Ishikawa (cell line): ENCODE results near the gene HCRTR2.

ENCODE experiments used
- CEBPB ChIP-seq: IDR thresholded peaks from 2 replicates; pipeline ENCODE4 v1.6.1; 2012
- EGR1 ChIP-seq: IDR thresholded peaks from 2 replicates; pipeline ENCODE4 v1.6.1; 2012
- EP300 ChIP-seq: IDR thresholded peaks from 2 replicates; pipeline ENCODE4 v1.6.1; 2012; ENCODE audit warnings: borderline replicate concordance
- FOXM1 ChIP-seq: IDR thresholded peaks from 2 replicates; pipeline ENCODE4 v1.6.1; 2012; ENCODE audit warnings: low read depth, borderline replicate concordance
- NFIC ChIP-seq: IDR thresholded peaks from 2 replicates; pipeline ENCODE4 v1.6.1; 2012
- RAD21 ChIP-seq: IDR thresholded peaks from 2 replicates; pipeline ENCODE4 v1.6.1; 2012; ENCODE audit warnings: low read depth
- TAF1 ChIP-seq: IDR thresholded peaks from 2 replicates; pipeline ENCODE4 v1.6.1; 2012; ENCODE audit warnings: low read depth, mild to moderate bottlenecking
- TCF12 ChIP-seq: IDR thresholded peaks from 2 replicates; pipeline ENCODE4 v1.6.1; 2012; ENCODE audit warnings: low read depth
- YY1 ChIP-seq: IDR thresholded peaks from 2 replicates; pipeline ENCODE4 v1.6.1; 2012; ENCODE audit warnings: low read depth
- ZBTB7A ChIP-seq: IDR thresholded peaks from 2 replicates; pipeline ENCODE4 v1.6.1; 2012; ENCODE audit warnings: low read depth
- TF ChIP-seq, protein P1 (sequence below): IDR thresholded peaks from 2 replicates; pipeline ENCODE4 v1.6.1; 2012; ENCODE audit warnings: low read depth, mild to moderate bottlenecking
- TF ChIP-seq, protein P2 (sequence below): IDR thresholded peaks from 2 replicates; pipeline ENCODE4 v1.6.1; 2012
- TF ChIP-seq, protein P3 (sequence below): IDR thresholded peaks from 2 replicates; pipeline ENCODE4 v1.6.1; 2012

DNA sequence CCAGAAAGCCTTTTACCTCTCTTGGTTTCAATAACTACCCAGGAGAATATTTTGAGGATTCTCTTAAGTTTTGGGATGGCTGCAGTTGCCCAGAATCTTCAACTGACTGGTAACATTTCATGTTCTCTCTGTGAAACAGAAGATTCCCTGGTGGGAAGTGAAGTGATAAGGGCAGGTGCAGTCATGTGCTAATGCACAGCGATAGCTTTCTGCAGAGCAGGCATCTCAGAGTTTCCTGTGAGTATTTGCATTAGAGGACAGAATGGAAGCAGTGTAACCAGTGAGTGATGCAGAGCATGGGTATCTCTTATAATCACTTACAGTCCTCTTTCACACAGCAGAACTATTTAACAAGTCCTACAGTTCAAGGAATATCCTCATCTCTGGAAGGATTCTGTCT, 76.1 kb downstream of the HCRTR2 start:
- TF ChIP-seq EP300 (no peak), RAD21 (no peak), TCF12 (no peak), NFIC (no peak), FOXM1 (no peak), ZBTB7A (no peak), EGR1 (no peak), TAF1 (no peak), CEBPB (no peak), YY1 (no peak)
- TF ChIP-seq, protein P1, sequence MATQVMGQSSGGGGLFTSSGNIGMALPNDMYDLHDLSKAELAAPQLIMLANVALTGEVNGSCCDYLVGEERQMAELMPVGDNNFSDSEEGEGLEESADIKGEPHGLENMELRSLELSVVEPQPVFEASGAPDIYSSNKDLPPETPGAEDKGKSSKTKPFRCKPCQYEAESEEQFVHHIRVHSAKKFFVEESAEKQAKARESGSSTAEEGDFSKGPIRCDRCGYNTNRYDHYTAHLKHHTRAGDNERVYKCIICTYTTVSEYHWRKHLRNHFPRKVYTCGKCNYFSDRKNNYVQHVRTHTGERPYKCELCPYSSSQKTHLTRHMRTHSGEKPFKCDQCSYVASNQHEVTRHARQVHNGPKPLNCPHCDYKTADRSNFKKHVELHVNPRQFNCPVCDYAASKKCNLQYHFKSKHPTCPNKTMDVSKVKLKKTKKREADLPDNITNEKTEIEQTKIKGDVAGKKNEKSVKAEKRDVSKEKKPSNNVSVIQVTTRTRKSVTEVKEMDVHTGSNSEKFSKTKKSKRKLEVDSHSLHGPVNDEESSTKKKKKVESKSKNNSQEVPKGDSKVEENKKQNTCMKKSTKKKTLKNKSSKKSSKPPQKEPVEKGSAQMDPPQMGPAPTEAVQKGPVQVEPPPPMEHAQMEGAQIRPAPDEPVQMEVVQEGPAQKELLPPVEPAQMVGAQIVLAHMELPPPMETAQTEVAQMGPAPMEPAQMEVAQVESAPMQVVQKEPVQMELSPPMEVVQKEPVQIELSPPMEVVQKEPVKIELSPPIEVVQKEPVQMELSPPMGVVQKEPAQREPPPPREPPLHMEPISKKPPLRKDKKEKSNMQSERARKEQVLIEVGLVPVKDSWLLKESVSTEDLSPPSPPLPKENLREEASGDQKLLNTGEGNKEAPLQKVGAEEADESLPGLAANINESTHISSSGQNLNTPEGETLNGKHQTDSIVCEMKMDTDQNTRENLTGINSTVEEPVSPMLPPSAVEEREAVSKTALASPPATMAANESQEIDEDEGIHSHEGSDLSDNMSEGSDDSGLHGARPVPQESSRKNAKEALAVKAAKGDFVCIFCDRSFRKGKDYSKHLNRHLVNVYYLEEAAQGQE = no peak
- TF ChIP-seq, protein P2, sequence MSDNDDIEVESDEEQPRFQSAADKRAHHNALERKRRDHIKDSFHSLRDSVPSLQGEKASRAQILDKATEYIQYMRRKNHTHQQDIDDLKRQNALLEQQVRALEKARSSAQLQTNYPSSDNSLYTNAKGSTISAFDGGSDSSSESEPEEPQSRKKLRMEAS = no peak
- TF ChIP-seq, protein P3, sequence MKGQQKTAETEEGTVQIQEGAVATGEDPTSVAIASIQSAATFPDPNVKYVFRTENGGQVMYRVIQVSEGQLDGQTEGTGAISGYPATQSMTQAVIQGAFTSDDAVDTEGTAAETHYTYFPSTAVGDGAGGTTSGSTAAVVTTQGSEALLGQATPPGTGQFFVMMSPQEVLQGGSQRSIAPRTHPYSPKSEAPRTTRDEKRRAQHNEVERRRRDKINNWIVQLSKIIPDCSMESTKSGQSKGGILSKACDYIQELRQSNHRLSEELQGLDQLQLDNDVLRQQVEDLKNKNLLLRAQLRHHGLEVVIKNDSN = no peak
